BLaER1 treated with 17β-estradiol and CSF1 and Interleukin-3, amounts not matched to agents 10 nM and 100 nM (cell line): Measurements from ENCODE around the gene DEFB118.

Source experiments
- H3K27ac ChIP-seq, 11 experiments: shearing (Covaris generic); formaldehyde crosslinking; 2 replicates each; pipeline ENCODE4 v1.8.1; 2022
- H3K27me3 ChIP-seq, 11 experiments: shearing (Covaris generic); formaldehyde crosslinking; 2 replicates each; pipeline ENCODE4 v1.8.1; 2022
- H3K36me3 ChIP-seq, 11 experiments: shearing (Covaris generic); formaldehyde crosslinking; 2 replicates each; pipeline ENCODE4 v1.8.1; 2022
- H3K4me1 ChIP-seq, 10 experiments: shearing (Covaris generic); formaldehyde crosslinking; 2 replicates each; pipeline ENCODE4 v1.8.1; 2022
- H3K4me2 ChIP-seq, 11 experiments: shearing (Covaris generic); formaldehyde crosslinking; 2 replicates each; pipeline ENCODE4 v1.8.1; 2022
- H3K4me3 ChIP-seq, 10 experiments: shearing (Covaris generic); formaldehyde crosslinking; 2 replicates each; pipeline ENCODE4 v1.8.1; 2022
- H3K9ac ChIP-seq, 11 experiments: shearing (Covaris generic); formaldehyde crosslinking; 2 replicates each; pipeline ENCODE4 v1.8.1; 2022
- H3K9me3 ChIP-seq, 11 experiments: shearing (Covaris generic); formaldehyde crosslinking; replicated peaks in 1 of 11; 2 replicates each; pipeline ENCODE4 v1.8.1; 2022
- H4K20me1 ChIP-seq, 11 experiments: shearing (Covaris generic); formaldehyde crosslinking; 2 replicates each; pipeline ENCODE4 v1.8.1; 2022
- Cebpa-rat ChIP-seq, 11 experiments: shearing (Covaris generic); IDR thresholded peaks; 2 replicates each; pipeline ENCODE4 v1.8.1; 2022

The DEFB118 gene

DNA sequence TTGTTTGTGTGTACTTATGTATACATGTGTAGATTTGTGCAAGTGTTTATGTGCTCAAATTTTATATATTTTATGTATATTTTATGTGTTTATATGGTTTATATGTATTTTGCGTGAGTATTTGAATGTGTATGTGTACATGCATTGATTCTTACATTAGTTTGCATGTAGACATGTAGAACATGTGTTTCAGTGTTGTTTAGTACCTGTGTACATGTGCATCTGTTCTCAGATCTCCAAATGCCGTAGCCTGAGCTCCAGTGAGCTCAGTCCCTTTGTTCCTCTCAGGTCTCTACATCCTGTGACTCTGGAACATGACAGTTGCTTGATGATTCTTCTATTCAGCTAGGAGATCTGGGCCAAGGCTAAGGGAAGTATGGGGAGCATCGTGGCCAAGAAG is 26.5 kb downstream of the DEFB118 start:
- Histone ChIP-seq H3K36me3 (no peaks in the 10 kb centered on the region), H3K27ac (no peak overlapping the region), H3K9me3 (no peaks in the 10 kb centered on the region), H4K20me1 (no peaks in the 10 kb centered on the region), H3K4me2 (no peak overlapping the region), H3K27me3 (no peaks in the 10 kb centered on the region), H3K9ac (no peak overlapping the region), H3K4me1 (no peaks in the 10 kb centered on the region), H3K4me3 (no peak overlapping the region)
- TF ChIP-seq Cebpa-rat (IDR thresholded peaks at IDR 0.05), result no peak

GRCh38 chr20:31403886-31404285 is 35.5 kb downstream of the DEFB118 start:
- Histone ChIP-seq H3K4me1 (no peaks in the 10 kb centered on the region), H3K27ac (no peak overlapping the region), H3K36me3 (no peaks in the 10 kb centered on the region), H3K4me3 (no peak overlapping the region), H3K27me3 (no peaks in the 10 kb centered on the region), H3K9me3 (peaks cover 0 to 13% (median 0%) of the 10 kb centered on the region in 11 experiments; a peak in 3 of 22 replicates), H4K20me1 (no peaks in the 10 kb centered on the region), H3K9ac (no peak overlapping the region), H3K4me2 (no peak overlapping the region)
- no peak for TF ChIP-seq Cebpa-rat (IDR thresholded peaks at IDR 0.05)

- H3K4me3 ChIP-seq, result no peak within 1 kb of the TSS
- no peaks in the 10 kb centered on the region for H3K4me1 ChIP-seq
- TF ChIP-seq Cebpa-rat (IDR thresholded peaks at IDR 0.05), result no peak
- peaks cover 0 to 13% (median 0%) of the 10 kb centered on the region in 11 experiments; a peak in 5 of 22 replicates for H3K9me3 ChIP-seq
- no peak within 1 kb of the TSS for H3K9ac ChIP-seq
- no peak within 1 kb of the TSS for H3K27ac ChIP-seq
- H3K36me3 ChIP-seq, result no peaks in the 10 kb centered on the region
- H3K4me2 ChIP-seq, result no peak within 1 kb of the TSS
- H3K27me3 ChIP-seq, result no peaks in the 10 kb centered on the region
- H4K20me1 ChIP-seq, result no peaks in the 10 kb centered on the region
Measured at GRCh38 chr20:31406115-31406514, 37.7 kb downstream of the DEFB118 start, which contains the start of gene DEFB121. Gene DEFB121 (minus strand): TSS chr20:31406215. CDS start chr20:31406152, 63 bp downstream.

- Histone ChIP-seq H3K36me3 (no peaks in the 10 kb centered on the region), H3K4me2 (no peak overlapping the region), H3K27me3 (no peaks in the 10 kb centered on the region), H4K20me1 (no peaks in the 10 kb centered on the region), H3K4me3 (no peak overlapping the region), H3K9ac (no peak overlapping the region), H3K27ac (no peak overlapping the region), H3K9me3 (peaks cover 0 to 10% (median 0%) of the 10 kb centered on the region in 11 experiments; a peak in 5 of 22 replicates), H3K4me1 (no peaks in the 10 kb centered on the region)
- TF ChIP-seq Cebpa-rat (IDR thresholded peaks at IDR 0.05), result no peak
Measured at GRCh38 chr20:31410011-31410410, 41.6 kb downstream of the DEFB118 start.

DNA sequence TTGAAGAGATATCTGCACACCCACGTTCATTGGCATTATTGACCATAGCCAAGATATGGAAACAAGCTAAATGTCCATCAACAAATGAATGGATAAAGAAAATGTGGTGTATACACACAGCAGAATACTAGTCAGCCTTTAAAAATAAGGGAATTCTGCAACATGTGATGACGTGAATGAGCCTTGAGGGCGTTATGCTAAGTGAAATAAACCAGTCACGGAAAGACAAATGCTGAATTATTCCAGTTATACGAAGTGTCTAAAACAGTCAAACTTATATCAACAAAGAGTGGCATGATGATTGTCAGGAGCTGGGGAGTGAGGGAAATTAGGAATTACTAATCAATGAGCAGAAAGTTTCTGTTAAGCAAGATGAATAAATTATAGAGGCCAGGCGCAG is 46.0 kb downstream of the DEFB118 start:
- Histone ChIP-seq H3K27me3 (no peaks in the 10 kb centered on the region), H4K20me1 (no peaks in the 10 kb centered on the region), H3K9me3 (peaks cover 0 to 5% (median 0%) of the 10 kb centered on the region in 11 experiments; a peak in 2 of 22 replicates), H3K4me1 (no peaks in the 10 kb centered on the region), H3K36me3 (no peaks in the 10 kb centered on the region), H3K9ac (no peak overlapping the region), H3K27ac (no peak overlapping the region), H3K4me3 (no peak overlapping the region), H3K4me2 (no peak overlapping the region)
- TF ChIP-seq Cebpa-rat (IDR thresholded peaks at IDR 0.05), result no peak

- TF ChIP-seq Cebpa-rat (IDR thresholded peaks at IDR 0.05), result no peak
- Histone ChIP-seq H3K36me3 (no peaks in the 10 kb centered on the region), H3K9ac (no peak overlapping the region), H3K27ac (no peak overlapping the region), H3K4me2 (no peak overlapping the region), H3K27me3 (no peaks in the 10 kb centered on the region), H3K4me1 (no peaks in the 10 kb centered on the region), H4K20me1 (no peaks in the 10 kb centered on the region), H3K9me3 (no peaks in the 10 kb centered on the region), H3K4me3 (no peak overlapping the region)
Measured at GRCh38 chr20:31415653-31416052, 47.3 kb downstream of the DEFB118 start.

DNA sequence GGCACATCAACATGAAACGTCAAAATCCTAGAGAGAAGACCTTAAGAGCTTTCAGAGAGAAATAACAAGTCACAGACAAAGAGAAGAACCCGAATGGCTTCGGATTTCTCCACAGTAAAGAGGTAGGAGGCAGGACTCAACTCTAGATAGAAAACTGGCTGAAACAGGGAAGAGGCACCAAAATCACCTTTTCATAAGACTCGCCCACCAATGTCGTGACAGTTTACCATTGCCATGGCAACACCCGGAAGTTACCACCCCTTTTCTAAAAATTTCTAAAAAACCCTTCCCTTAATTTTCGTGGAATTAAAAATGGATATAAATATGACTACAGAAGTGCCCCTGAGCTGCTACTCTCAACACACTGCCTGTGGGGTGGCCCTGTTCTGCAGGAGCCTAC is 49.9 kb downstream of the DEFB118 start:
- H4K20me1 ChIP-seq, result no peaks in the 10 kb centered on the region
- no peaks in the 10 kb centered on the region for H3K27me3 ChIP-seq
- no peak overlapping the region for H3K4me3 ChIP-seq
- H3K9ac ChIP-seq, result no peak overlapping the region
- H3K27ac ChIP-seq, result no peak overlapping the region
- H3K36me3 ChIP-seq, result no peaks in the 10 kb centered on the region
- H3K9me3 ChIP-seq, result no peaks in the 10 kb centered on the region
- H3K4me2 ChIP-seq, result no peak overlapping the region
- no peak for TF ChIP-seq Cebpa-rat (IDR thresholded peaks at IDR 0.05)
- H3K4me1 ChIP-seq, result no peaks in the 10 kb centered on the region
